Natural killer cell (primary cell): ENCODE data around the gene SNRNP25. TPM values are rescaled to one million over a fixed set of nuclear protein-coding genes. Genes with fewer than 3 reads are reported as not detected.

Experiments used
- ATAC-seq, 3 donors: fragments of 150-1000 bp in 2 of 3; fragments of 200-7000 bp in 1 of 3; cut with Tn5 transposase; 1 replicate in 1 of 3; 2 replicates in 2 of 3; pipeline ENCODE4 v1.10.0; 2021; ENCODE audit warnings: mild to moderate bottlenecking in 2 of 3, moderate library complexity in 2 of 3
- DNase-seq, 2 donors: peaks; one replicate each; pipeline versions ENCODE4 v3.0.0 to v3.0.0-alpha.2; 2013 to 2021; ENCODE audit warnings: mixed read lengths in 1 of 2
- H3K27ac ChIP-seq: one replicate; pipeline ENCODE4 v1.5.1; 2013; ENCODE audit warnings: mild to moderate bottlenecking, low read length
- H3K27me3 ChIP-seq: one replicate; pipeline ENCODE4 v1.6.1; 2013; ENCODE audit warnings: low read length; ENCODE audit not compliant: control insufficient read depth, insufficient read depth
- H3K36me3 ChIP-seq: one replicate; pipeline ENCODE4 v1.6.1; 2013; ENCODE audit warnings: low read length; ENCODE audit not compliant: control insufficient read depth, insufficient read depth
- H3K4me1 ChIP-seq: one replicate; pipeline ENCODE4 v1.6.1; 2013; ENCODE audit warnings: low read length; ENCODE audit not compliant: control insufficient read depth, insufficient read depth
- H3K4me3 ChIP-seq: one replicate; pipeline ENCODE4 v1.5.1; 2013; ENCODE audit warnings: low read length
- H3K9me3 ChIP-seq: one replicate; pipeline ENCODE4 v1.6.1; 2013; ENCODE audit warnings: low read length; ENCODE audit not compliant: control insufficient read depth, insufficient read depth
- H3K27ac Mint-ChIP-seq, 2 donors: one replicate each; pipeline ENCODE4 v1.8.0; 2022; ENCODE audit warnings: mild to moderate bottlenecking in 2 of 2, mixed read lengths in 2 of 2, moderate library complexity in 1 of 2
- H3K27me3 Mint-ChIP-seq, 2 donors: one replicate each; pipeline ENCODE4 v1.8.0; 2022; ENCODE audit warnings: low read depth in 2 of 2, mixed read lengths in 2 of 2
- H3K36me3 Mint-ChIP-seq: one replicate; pipeline ENCODE4 v1.8.0; 2022; ENCODE audit warnings: mixed read lengths
- H3K4me1 Mint-ChIP-seq, 2 donors: one replicate each; pipeline ENCODE4 v1.8.0; 2022; ENCODE audit warnings: mixed read lengths in 2 of 2
- H3K4me3 Mint-ChIP-seq: one replicate; pipeline ENCODE4 v1.8.0; 2022; ENCODE audit warnings: mild to moderate bottlenecking, moderate library complexity, mixed read lengths
- H3K9me3 Mint-ChIP-seq, 2 donors: one replicate each; pipeline ENCODE4 v1.8.0; 2022; ENCODE audit warnings: mixed read lengths in 2 of 2
- WGBS: methylation state at CpG from one replicate; pipeline ENCODE4 v1.1.7; 2013; ENCODE audit warnings: missing lambda C conversion rate; ENCODE audit not compliant: insufficient coverage; 5-methylcytosine and 5-hydroxymethylcytosine counted together
- intact Hi-C: fragments of 100-400 bp; cut with micrococcal nuclease; formaldehyde crosslinking; loops from one replicate; pipeline ENCODE4 v1.14.2; 2022
- total RNA-seq, 4 donors: library from RNA; stranded (reverse); fragments of 120-200 nt in 1 of 4; gene quantifications; one replicate each; pipeline versions ENCODE4 v1.2.3 to v1.2.4, GENCODE V29; 2013 to 2022
- TF ChIP-seq, protein P1 (sequence below): fragments of 200-600 bp; IDR thresholded peaks from one replicate; pipeline ENCODE4 v1.8.0; 2022; ENCODE audit warnings: antibody characterized with exemption

The SNRNP25 gene
- total RNA-seq, 3 donors from 2014 or later (not counting 1 experiment from before 2014, with no cell fraction given): 6.4 to 13.4 (median 13.2) TPM

GRCh38 chr16:63998-64913 lies 10.6 kb downstream of the SNRNP25 start:
- Histone ChIP-seq H3K4me3 (no peak overlapping the region), H3K9me3 (no peaks in the 10 kb centered on the region), H3K4me1 (peaks cover 4% of the 10 kb centered on the region), H3K27ac (no peak overlapping the region), H3K36me3 (no peaks in the 10 kb centered on the region), H3K27me3 (no peaks in the 10 kb centered on the region)
- Mint-ChIP-seq H3K4me3 (no peak overlapping the region), H3K27me3 (no peaks in the 10 kb centered on the region), H3K9me3 (no peaks in the 10 kb centered on the region), H3K36me3 (no peaks in the 10 kb centered on the region), H3K4me1 (peaks cover 0 to 6% of the 10 kb centered on the region in 2 donors), H3K27ac (no peak overlapping the region)
- DNase-seq (no peak), ATAC-seq (no peak)
- TF ChIP-seq, protein P1, sequence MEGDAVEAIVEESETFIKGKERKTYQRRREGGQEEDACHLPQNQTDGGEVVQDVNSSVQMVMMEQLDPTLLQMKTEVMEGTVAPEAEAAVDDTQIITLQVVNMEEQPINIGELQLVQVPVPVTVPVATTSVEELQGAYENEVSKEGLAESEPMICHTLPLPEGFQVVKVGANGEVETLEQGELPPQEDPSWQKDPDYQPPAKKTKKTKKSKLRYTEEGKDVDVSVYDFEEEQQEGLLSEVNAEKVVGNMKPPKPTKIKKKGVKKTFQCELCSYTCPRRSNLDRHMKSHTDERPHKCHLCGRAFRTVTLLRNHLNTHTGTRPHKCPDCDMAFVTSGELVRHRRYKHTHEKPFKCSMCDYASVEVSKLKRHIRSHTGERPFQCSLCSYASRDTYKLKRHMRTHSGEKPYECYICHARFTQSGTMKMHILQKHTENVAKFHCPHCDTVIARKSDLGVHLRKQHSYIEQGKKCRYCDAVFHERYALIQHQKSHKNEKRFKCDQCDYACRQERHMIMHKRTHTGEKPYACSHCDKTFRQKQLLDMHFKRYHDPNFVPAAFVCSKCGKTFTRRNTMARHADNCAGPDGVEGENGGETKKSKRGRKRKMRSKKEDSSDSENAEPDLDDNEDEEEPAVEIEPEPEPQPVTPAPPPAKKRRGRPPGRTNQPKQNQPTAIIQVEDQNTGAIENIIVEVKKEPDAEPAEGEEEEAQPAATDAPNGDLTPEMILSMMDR: no peak
- intact Hi-C loops: no loop called here
- WGBS: 94% methylated on average over 24 of the region's 25 CpGs

DNA sequence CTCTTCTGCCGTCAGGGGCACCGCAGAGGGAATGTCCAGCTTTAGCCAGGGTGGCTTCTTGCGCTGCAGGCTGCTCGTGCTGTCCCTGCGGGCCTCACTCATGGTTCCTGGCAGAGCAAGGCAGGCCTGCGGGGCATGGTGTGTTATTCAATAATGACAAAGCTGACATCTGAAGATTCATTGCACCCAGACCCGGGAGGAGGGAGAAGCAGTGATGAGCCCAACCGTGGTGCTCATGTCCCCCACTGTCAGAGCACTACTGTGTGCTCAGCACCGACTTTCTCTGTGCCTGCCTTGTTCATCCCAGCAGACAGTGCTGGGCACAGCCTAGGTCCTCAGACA lies 11.3 kb downstream of the SNRNP25 start:
- TF ChIP-seq, protein P1: no peak
- Histone ChIP-seq H3K27me3 (no peaks in the 10 kb centered on the region), H3K4me3 (no peak overlapping the region), H3K27ac (no peak overlapping the region), H3K9me3 (no peaks in the 10 kb centered on the region), H3K36me3 (no peaks in the 10 kb centered on the region), H3K4me1 (peaks cover 4% of the 10 kb centered on the region)
- H3K27ac Mint-ChIP-seq: no peak overlapping the region
- peaks cover 0 to 6% of the 10 kb centered on the region in 2 donors for H3K4me1 Mint-ChIP-seq
- no peaks in the 10 kb centered on the region for H3K36me3 Mint-ChIP-seq
- ATAC-seq: no peak
- 87% methylated on average over 9 of the region's 9 CpGs for WGBS
- no peaks in the 10 kb centered on the region for H3K9me3 Mint-ChIP-seq
- DNase-seq: no peak
- no peak overlapping the region for H3K4me3 Mint-ChIP-seq
- intact Hi-C loops: loop anchor here (1.0 kb wide), 2 partner anchors 32 to 116 kb away; no protein-coding TSS in a partner anchor
- H3K27me3 Mint-ChIP-seq: no peaks in the 10 kb centered on the region

- no peaks in the 10 kb centered on the region for H3K36me3 ChIP-seq
- Mint-ChIP-seq H3K4me3 (no peak overlapping the region), H3K27ac (no peak overlapping the region), H3K4me1 (peaks cover 0 to 6% of the 10 kb centered on the region in 2 donors), H3K9me3 (no peaks in the 10 kb centered on the region), H3K27me3 (peaks cover 0 to 2% of the 10 kb centered on the region in 2 donors), H3K36me3 (no peaks in the 10 kb centered on the region)
- WGBS: 23% methylated on average over 17 of the region's 17 CpGs
- intact Hi-C loops: loop anchor here (1.0 kb wide), 2 partner anchors 32 to 116 kb away; no protein-coding TSS in a partner anchor
- H3K27ac ChIP-seq: no peak overlapping the region
- no peak overlapping the region for H3K4me3 ChIP-seq
- H3K9me3 ChIP-seq: no peaks in the 10 kb centered on the region
- peak; percentile 85 to 88 for DNase-seq
- TF ChIP-seq, protein P1: peak; percentile 94
- ATAC-seq: peak; percentile 84 to 100 (median 97)
- H3K4me1 ChIP-seq: peaks cover 4% of the 10 kb centered on the region
- H3K27me3 ChIP-seq: no peaks in the 10 kb centered on the region
Observed at GRCh38 chr16:65745-66144, 12.1 kb downstream of the SNRNP25 start.
